Retinal pigment epithelial cell (primary cell): ENCODE data around the gene AHRR.

Experiments
- DNase-seq: peaks from one replicate; pipeline ENCODE4 v3.0.0-alpha.2; 2010; ENCODE audit warnings: low read depth
- H3K4me3 ChIP-seq: 2 replicates; pipeline ENCODE4 v1.5.1; 2011; ENCODE audit warnings: mild to moderate bottlenecking, low read length, control low read depth, moderate library complexity
- CTCF ChIP-seq: conservative IDR thresholded peaks from 2 replicates; pipeline ENCODE4 v1.5.1; 2011; ENCODE audit warnings: low read depth, low read length, control low read depth, inconsistent platforms

Gene AHRR

GRCh38 chr5:344668-345067 is 23.2 kb downstream of the AHRR start:
- no peak overlapping the region for H3K4me3 ChIP-seq
- no peak for DNase-seq
- no peak for TF ChIP-seq CTCF

- TF ChIP-seq CTCF: no peak
- no peak for DNase-seq
- H3K4me3 ChIP-seq: no peak overlapping the region
Measured at GRCh38 chr5:345404-346195, 24.1 kb downstream of the AHRR start.

- no peak overlapping the region for H3K4me3 ChIP-seq
- no peak for TF ChIP-seq CTCF
- DNase-seq: no peak
Measured at GRCh38 chr5:346229-346935, 24.9 kb downstream of the AHRR start.

GRCh38 chr5:347712-348284 is 26.3 kb downstream of the AHRR start:
- no peak for DNase-seq
- no peak for TF ChIP-seq CTCF
- H3K4me3 ChIP-seq: no peak overlapping the region

GRCh38 chr5:348726-349125 is 27.2 kb downstream of the AHRR start:
- DNase-seq: no peak
- no peak for TF ChIP-seq CTCF
- no peak overlapping the region for H3K4me3 ChIP-seq

- TF ChIP-seq CTCF: peak; percentile 42
- DNase-seq: no peak
- H3K4me3 ChIP-seq: no peak overlapping the region
Measured at GRCh38 chr5:350355-350754, 28.8 kb downstream of the AHRR start.
